Heart right ventricle (tissue), 16 donors: Measurements from ENCODE around the gene ADORA1. TPM values are rescaled to one million over a fixed set of nuclear protein-coding genes. Genes with fewer than 3 reads are reported as not detected.

Source experiments
- ATAC-seq, 8 donors: fragments of 200-7000 bp; cut with Tn5 transposase; one replicate each; pipeline ENCODE4 v1.9.1; 2020; ENCODE audit warnings: mild to moderate bottlenecking in 8 of 8, moderate library complexity in 8 of 8, moderate number of reproducible peaks in 1 of 8
- DNase-seq, 2 donors: peaks; one replicate each; pipeline ENCODE4 v3.0.0-alpha.2; 2020
- H3K27ac ChIP-seq, 10 donors: fragments of 200-600 bp; sonication (generic) in 2 of 10; one replicate each; pipeline versions ENCODE4 v1.5.0 to v1.8.0; 2020 to 2022; ENCODE audit warnings: mild to moderate bottlenecking in 3 of 10
- H3K27me3 ChIP-seq, 7 donors: fragments of 200-600 bp; one replicate each; pipeline ENCODE4 v1.8.0; 2021 to 2022; ENCODE audit warnings: mild to moderate bottlenecking in 2 of 7
- H3K36me3 ChIP-seq, 9 donors: fragments of 200-600 bp; sonication (generic) in 1 of 9; one replicate each; pipeline versions ENCODE4 v1.5.0 to v1.8.0; 2020 to 2022; ENCODE audit warnings: mild to moderate bottlenecking in 2 of 9
- H3K4me1 ChIP-seq, 9 donors: fragments of 200-600 bp; sonication (generic) in 1 of 9; one replicate each; pipeline versions ENCODE4 v1.5.0 to v1.8.0; 2020 to 2022; ENCODE audit warnings: mild to moderate bottlenecking in 4 of 9
- H3K4me3 ChIP-seq, 10 donors: fragments of 200-600 bp; sonication (generic) in 2 of 10; one replicate each; pipeline versions ENCODE4 v1.5.0 to v1.8.0; 2020 to 2022; ENCODE audit warnings: mild to moderate bottlenecking in 7 of 10, moderate library complexity in 2 of 10
- H3K9me3 ChIP-seq, 11 donors: fragments of 200-600 bp in 10 of 11; sonication (generic) in 2 of 11; one replicate each; pipeline versions ENCODE4 v1.5.0 to v1.8.0; 2013 to 2022; ENCODE audit warnings: mild to moderate bottlenecking in 2 of 11, control low read depth in 1 of 11, moderate library complexity in 1 of 11
- CTCF ChIP-seq, 9 donors: fragments of 200-600 bp; sonication (generic) in 2 of 9; IDR thresholded peaks; one replicate each; pipeline versions ENCODE4 v1.5.0 to v1.8.0; 2021 to 2022; ENCODE audit warnings: antibody characterized with exemption in 9 of 9, mild to moderate bottlenecking in 5 of 9, moderate library complexity in 1 of 9
- WGBS, 2 donors: extraction: QIAGEN DNeasy Blood & Tissue Kit; methylation state at CpG; one replicate each; pipeline ENCODE4 v1.1.7; 2013; ENCODE audit warnings: inconsistent platforms in 1 of 2; 5-methylcytosine and 5-hydroxymethylcytosine counted together
- intact Hi-C, 10 donors: fragments of 100-400 bp; cut with DNase I; formaldehyde crosslinking; loops; one replicate each; pipeline versions ENCODE4 v1.11.1 to v1.14.2; 2022
- polyA plus RNA-seq, 2 donors: library from polyadenylated mRNA; stranded (reverse); fragments of 200-250 nt; gene quantifications; one replicate each; pipeline ENCODE4 v1.2.3, GENCODE V29; 2013
- total RNA-seq, 10 donors: library from RNA; stranded (reverse); fragmentation: NEBNext Ultra II Directional in 3 of 10; extraction: Animal tissue kit (Norgen Biotek cat#: 25700) in 3 of 10; gene quantifications; one replicate each; pipeline versions ENCODE4 v1.2.1 to v1.2.4, GENCODE V29; 2021 to 2023
- donor health status: Arrhythmogenic right ventricular cardiomyopathy.
- donor health status: ischemic (EF 13 %, LVEDD 7.1; RV severe dilation, severe dysfunction).
- donor health status: healthy with polysubstance abuse.
- donor health status: DM: no; HTN: yes; CAD: no.
- donor health status: DM: no; HTN: no; CAD: no.
- donor health status: ischemic (EF 25% LVEDD 6.9; RV normal size, moderate dysfunction).
- donor health status: ischemic (EF 25% LVEDD 5.7; RV mildly dilated, moderate dysfunction).
- donor health status: healthy.
- donor health status: DM: yes; HTN: yes; CAD: no.
- donor health status: Ischemic cardiomyopathy.
- donor health status: ischemic (EF 35%, LVEDD 5.7; RV mildly dilated, moderate dysfunction).
- donor health status: nonischemic (EF 11% LVEDD 7.7; RV severe dilation, severe dysfunction).
- donor health status: DM: yes; HTN: yes; CAD: no.
- donor health status: PGD.
- donor health status: ischemic (EF 29% LVEDD 5.4; RV normal size, mild dysfunction).
- donor health status: nonischemic (EF 23%, LVEDD 6.1; RV moderate dilation, normal function).

ADORA1 gene
- total and polyA plus RNA-seq, 12 donors, result 1.8 to 12.2 (median 8.9) TPM

- no peaks in the 10 kb centered on the region for H3K27me3 ChIP-seq
- H3K36me3 ChIP-seq, result peaks cover 0 to 8% (median 0%) of the 10 kb centered on the region in 9 donors
- TF ChIP-seq CTCF (IDR thresholded peaks at IDR 0.05), result no peak
- no peaks in the 10 kb centered on the region for H3K9me3 ChIP-seq
- 70 to 73% methylated on average over 7 of the region's 7 CpGs for WGBS, 2 donors
- intact Hi-C loops, result no loop called here
- no peak overlapping the region for H3K27ac ChIP-seq
- DNase-seq (no peak), ATAC-seq (no peak)
- H3K4me3 ChIP-seq, result no peak overlapping the region
- H3K4me1 ChIP-seq, result no peaks in the 10 kb centered on the region
These were observed 36.5 kb downstream of the ADORA1 start for GRCh38 chr1:203163891-203164635.

- Histone ChIP-seq H3K9me3 (no peaks in the 10 kb centered on the region), H3K4me1 (no peaks in the 10 kb centered on the region), H3K36me3 (peaks cover 0 to 8% (median 0%) of the 10 kb centered on the region in 9 donors), H3K27ac (no peak overlapping the region), H3K27me3 (no peaks in the 10 kb centered on the region), H3K4me3 (no peak overlapping the region)
- ATAC-seq, result no peak
- intact Hi-C loops, result loop anchor here in 1 of 10 donors (5.0 kb wide), 1 partner anchor 38 kb away; the partner anchor contains the start of gene ADORA1
- no peak for TF ChIP-seq CTCF (IDR thresholded peaks at IDR 0.05)
- no peak for DNase-seq
- WGBS, 2 donors, result 92 to 96% methylated on average over 28 of the region's 28 CpGs
These were observed 37.7 kb downstream of the ADORA1 start for GRCh38 chr1:203165101-203165799.

- no peak for ATAC-seq
- H3K9me3 ChIP-seq, result no peaks in the 10 kb centered on the region
- 95 to 97% methylated on average over 8 of the region's 8 CpGs for WGBS, 2 donors
- H3K27ac ChIP-seq, result no peak overlapping the region
- no peak for TF ChIP-seq CTCF (IDR thresholded peaks at IDR 0.05)
- H3K27me3 ChIP-seq, result no peaks in the 10 kb centered on the region
- no peaks in the 10 kb centered on the region for H3K4me1 ChIP-seq
- intact Hi-C loops, result loop anchor here in 1 of 10 donors (5.0 kb wide), 1 partner anchor 38 kb away; the partner anchor contains the start of gene ADORA1
- no peak overlapping the region for H3K4me3 ChIP-seq
- H3K36me3 ChIP-seq, result peaks cover 0 to 8% (median 0%) of the 10 kb centered on the region in 9 donors
- no peak for DNase-seq
These were observed 38.3 kb downstream of the ADORA1 start for GRCh38 chr1:203165800-203166161.

GRCh38 chr1:203166192-203166940 is 38.8 kb downstream of the ADORA1 start:
- peaks cover 0 to 8% (median 0%) of the 10 kb centered on the region in 9 donors for H3K36me3 ChIP-seq
- no peak overlapping the region for H3K4me3 ChIP-seq
- DNase-seq (no peak), ATAC-seq (peak in 1 of 8 donors; percentile 7)
- WGBS, 2 donors, result 75 to 80% methylated on average over 14 of the region's 14 CpGs
- intact Hi-C loops, result loop anchor here in 1 of 10 donors (5.0 kb wide), 1 partner anchor 39 kb away; the partner anchor contains the start of gene ADORA1
- no peaks in the 10 kb centered on the region for H3K4me1 ChIP-seq
- no peak overlapping the region for H3K27ac ChIP-seq
- no peaks in the 10 kb centered on the region for H3K27me3 ChIP-seq
- no peaks in the 10 kb centered on the region for H3K9me3 ChIP-seq
- TF ChIP-seq CTCF (IDR thresholded peaks at IDR 0.05), result no peak
